ENCODE data around the gene CYB5RL.

CYB5RL gene

DNA sequence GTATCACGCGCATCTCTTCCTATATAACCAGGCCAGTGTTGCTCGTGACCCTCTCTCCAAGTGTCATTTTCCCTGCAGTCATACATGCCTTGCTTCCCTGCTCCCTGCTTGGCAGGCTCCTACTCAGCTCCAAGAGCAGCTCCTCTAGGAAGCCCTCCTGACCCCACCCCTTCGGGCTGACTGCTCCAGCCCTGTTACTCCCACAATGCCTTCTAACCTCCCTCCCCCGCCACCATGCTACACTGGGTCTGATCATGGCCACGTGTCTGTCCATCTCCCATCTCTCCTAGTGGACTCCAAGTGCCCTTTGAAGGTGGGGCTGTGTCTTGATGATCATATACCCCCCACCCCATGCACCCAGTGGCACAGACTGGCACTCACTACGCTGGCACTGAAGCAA, 44.8 kb upstream of the CYB5RL start:
- ChIA-PET POLR2A (ENCODE audit: low non-redundant PET) (no interaction called here), CTCF (no interaction called here)
- no peak overlapping the region for H3K27ac ChIP-seq
- TF ChIP-seq, protein P1, sequence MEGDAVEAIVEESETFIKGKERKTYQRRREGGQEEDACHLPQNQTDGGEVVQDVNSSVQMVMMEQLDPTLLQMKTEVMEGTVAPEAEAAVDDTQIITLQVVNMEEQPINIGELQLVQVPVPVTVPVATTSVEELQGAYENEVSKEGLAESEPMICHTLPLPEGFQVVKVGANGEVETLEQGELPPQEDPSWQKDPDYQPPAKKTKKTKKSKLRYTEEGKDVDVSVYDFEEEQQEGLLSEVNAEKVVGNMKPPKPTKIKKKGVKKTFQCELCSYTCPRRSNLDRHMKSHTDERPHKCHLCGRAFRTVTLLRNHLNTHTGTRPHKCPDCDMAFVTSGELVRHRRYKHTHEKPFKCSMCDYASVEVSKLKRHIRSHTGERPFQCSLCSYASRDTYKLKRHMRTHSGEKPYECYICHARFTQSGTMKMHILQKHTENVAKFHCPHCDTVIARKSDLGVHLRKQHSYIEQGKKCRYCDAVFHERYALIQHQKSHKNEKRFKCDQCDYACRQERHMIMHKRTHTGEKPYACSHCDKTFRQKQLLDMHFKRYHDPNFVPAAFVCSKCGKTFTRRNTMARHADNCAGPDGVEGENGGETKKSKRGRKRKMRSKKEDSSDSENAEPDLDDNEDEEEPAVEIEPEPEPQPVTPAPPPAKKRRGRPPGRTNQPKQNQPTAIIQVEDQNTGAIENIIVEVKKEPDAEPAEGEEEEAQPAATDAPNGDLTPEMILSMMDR (conservative IDR thresholded peaks at IDR 0.05; ENCODE audit: low read depth), result no peak
- DNase-seq (ENCODE audit: low spot score), result no peak

DNA sequence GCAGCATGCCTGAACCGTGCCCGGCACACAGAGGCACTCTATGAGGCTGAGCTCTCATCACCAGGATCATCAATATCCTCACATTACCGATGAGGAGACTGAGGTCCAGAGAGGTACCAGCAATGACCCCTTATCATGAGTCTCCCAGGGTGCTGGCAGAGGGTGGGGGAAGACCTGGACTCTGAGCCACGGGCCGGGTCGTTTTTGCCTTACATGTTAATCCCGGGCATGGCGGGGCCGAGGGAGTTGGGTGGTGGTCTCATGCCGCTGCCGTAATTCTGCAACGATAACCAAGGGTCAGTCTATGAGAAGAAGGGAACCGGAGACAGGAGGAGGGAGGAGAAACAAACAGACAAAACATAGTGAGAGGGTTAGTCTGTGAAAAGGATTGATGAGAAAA, 43.2 kb upstream of the CYB5RL start:
- no peak for DNase-seq (ENCODE audit: low spot score)
- ChIA-PET POLR2A (ENCODE audit: low non-redundant PET) (no interaction called here), CTCF (no interaction called here)
- H3K27ac ChIP-seq, result no peak overlapping the region
- TF ChIP-seq, protein P1 (conservative IDR thresholded peaks at IDR 0.05; ENCODE audit: low read depth), result no peak

DNA sequence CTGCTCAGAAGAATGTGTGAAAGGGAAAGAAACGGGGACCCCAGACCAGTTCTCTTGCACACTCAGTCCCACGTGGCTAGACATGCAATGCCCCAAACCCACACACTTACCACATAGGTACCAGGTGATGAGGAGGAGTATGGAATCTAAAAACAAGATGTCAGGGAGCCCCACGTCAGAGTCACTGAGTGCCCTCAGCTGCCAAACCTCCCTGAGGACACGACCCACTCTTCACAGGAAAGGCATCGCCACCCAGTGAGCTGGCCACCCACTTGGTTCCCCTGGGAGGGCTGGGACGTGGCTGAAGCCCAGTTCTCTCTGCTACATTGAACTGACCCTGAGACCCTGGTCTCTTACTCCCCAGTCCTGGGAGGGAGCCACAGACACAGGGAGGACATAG, 41.5 kb upstream of the CYB5RL start:
- TF ChIP-seq, protein P1 (conservative IDR thresholded peaks at IDR 0.05; ENCODE audit: low read depth), result no peak
- DNase-seq (ENCODE audit: low spot score), result no peak
- ChIA-PET POLR2A (ENCODE audit: low non-redundant PET) (interaction anchor here (0.5 kb wide), 1 partner anchor 1648 kb away, joined by 3 read pairs; no protein-coding TSS in a partner anchor), CTCF (no interaction called here)
- H3K27ac ChIP-seq, result no peak overlapping the region

DNA sequence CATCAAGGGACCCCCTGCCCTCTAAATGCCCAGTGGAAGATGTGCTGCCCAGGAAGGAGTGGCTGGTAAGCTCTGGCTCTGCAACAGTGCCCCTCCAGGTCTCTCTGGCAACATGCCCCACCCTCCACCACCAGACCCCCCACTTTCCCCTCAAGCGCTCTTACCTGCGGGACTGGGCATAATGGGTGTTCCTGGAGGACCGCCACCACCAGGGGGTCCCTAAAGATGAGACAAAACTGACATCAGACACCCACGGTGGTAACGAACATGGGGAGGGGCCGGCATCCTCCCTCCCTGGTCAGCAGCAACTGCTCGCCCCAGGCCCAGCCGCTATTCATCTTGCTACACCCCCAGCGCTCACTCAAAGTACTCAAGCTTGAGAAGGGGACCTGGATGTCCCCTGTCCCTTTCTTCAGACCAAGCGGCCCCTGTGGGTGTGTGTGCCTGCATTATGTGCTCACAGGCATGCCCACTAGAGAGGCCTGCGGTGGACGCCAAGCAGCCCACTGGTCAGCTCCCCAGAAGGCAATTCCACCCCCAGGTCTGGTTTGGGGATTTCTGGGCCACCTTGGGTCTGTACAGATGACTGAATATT, 41.0 kb upstream of the CYB5RL start:
- no peak overlapping the region for H3K27ac ChIP-seq
- ChIA-PET POLR2A (ENCODE audit: low non-redundant PET) (interaction anchor here (0.5 kb wide), 1 partner anchor 1647 kb away, joined by 3 read pairs; no protein-coding TSS in a partner anchor), CTCF (no interaction called here)
- no peak for DNase-seq (ENCODE audit: low spot score)
- TF ChIP-seq, protein P1 (conservative IDR thresholded peaks at IDR 0.05; ENCODE audit: low read depth), result no peak

DNA sequence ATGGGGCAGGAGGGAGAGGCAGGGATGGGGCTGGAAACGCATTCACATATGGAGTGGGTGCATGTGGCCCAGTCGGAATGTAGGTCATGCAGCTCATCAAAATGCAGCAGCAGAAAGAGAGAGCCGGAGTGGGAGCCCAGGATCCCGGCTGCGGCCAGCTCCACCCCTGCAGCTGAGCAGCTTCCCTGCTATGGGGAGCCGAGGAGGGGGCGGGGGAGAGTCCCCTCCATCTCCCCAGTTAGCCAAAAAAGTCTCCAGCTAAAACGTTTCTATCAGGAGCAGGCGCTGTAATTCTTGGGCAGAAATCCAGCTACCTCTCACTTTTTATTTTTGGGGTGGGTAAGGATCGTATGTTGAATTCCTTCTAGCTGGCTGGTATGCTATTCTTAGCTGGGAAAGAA, 39.8 kb upstream of the CYB5RL start:
- CTCF ChIA-PET, result interaction anchor here (1.0 kb wide), 1 partner anchor 10 kb away, joined by 6 read pairs; no protein-coding TSS in a partner anchor
- no peak for DNase-seq (ENCODE audit: low spot score)
- TF ChIP-seq, protein P1 (conservative IDR thresholded peaks at IDR 0.05; ENCODE audit: low read depth), result no peak
- POLR2A ChIA-PET (ENCODE audit: low non-redundant PET), result no interaction called here
- H3K27ac ChIP-seq, result no peak overlapping the region

DNA sequence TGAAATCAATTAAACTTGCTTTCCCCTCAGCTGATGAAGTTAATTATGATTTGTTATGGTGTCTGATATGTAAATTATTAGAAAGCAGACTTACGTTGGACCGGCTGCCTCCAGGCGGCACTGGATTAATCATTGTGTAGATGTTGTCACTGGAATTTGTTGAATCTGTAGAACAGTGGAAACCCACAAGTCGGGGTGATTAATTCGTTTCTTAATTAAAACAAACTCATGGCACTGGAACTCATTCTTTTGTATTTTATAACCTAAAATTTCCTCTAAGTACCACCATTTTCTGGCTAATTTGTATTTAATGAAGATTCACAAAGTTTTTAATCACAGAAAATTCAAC, 39.2 kb upstream of the CYB5RL start:
- TF ChIP-seq, protein P1 (conservative IDR thresholded peaks at IDR 0.05; ENCODE audit: low read depth), result no peak
- DNase-seq (ENCODE audit: low spot score), result no peak
- ChIA-PET POLR2A (ENCODE audit: low non-redundant PET) (no interaction called here), CTCF (interaction anchor here (0.6 kb wide), 1 partner anchor 247 kb away, joined by 3 read pairs; no protein-coding TSS in a partner anchor)
- no peak overlapping the region for H3K27ac ChIP-seq
